ENCODE data around the gene STK36.
A peak's percentile ranks its signal among the peaks of the same experiment; 100 is the strongest.

STK36 gene

DNA sequence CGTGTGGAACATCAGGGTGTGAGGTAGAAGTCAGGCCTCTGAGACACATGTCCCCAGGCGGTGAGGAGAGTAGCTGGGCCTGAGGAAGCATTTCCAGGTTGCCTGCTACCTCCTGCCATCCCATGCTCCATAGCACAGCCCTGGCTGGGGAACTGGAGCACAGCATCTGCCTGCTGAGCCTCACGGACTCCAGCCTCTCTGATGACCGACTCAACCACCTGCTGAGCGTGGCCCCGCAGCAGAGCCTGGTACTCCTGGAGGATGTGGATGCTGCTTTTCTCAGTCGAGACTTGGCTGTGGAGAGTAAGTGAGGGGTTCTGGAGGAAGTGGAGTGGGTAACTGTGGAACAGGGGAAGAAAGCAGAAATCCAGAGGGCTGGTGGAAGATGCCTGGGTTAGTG, 9.5 kb upstream of the STK36 start:
- DNase-seq: no peak

DNA sequence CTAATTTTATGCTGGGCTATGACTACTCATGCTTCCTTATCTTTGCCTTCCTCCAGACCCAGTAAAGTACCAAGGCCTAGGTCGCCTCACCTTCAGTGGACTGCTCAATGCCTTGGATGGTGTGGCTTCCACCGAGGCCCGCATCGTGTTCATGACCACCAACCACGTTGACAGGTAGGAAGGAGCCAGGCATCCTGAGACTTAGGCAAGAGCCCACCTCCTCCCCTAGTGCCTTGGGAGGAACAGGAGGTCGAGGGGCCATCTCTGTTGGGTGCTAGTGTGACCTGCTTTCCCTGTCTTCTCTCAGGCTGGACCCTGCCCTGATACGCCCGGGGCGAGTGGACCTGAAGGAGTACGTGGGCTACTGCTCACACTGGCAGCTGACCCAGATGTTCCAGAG, 9.1 kb upstream of the STK36 start:
- no peak for DNase-seq

DNA sequence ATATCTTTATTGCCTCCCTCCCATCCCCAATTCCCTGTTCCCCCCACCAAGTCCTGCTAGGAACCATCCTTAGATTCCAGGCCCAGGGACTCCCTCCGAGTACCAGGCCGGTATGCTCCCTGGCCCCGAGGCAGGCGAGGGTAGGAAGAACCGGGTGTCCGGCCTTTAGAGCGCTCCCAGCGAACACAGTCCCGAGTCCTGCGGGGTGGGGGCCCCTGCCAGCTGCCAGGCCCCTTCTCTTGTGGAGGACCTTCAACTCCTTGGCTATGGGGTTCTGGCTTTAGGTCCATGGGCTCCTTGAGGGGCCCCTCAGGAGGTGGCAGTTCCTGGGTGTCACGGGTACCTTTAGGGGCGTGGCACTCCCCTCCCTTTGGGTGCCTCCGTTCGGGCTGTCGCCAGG, 8.0 kb upstream of the STK36 start:
- DNase-seq: no peak

DNA sequence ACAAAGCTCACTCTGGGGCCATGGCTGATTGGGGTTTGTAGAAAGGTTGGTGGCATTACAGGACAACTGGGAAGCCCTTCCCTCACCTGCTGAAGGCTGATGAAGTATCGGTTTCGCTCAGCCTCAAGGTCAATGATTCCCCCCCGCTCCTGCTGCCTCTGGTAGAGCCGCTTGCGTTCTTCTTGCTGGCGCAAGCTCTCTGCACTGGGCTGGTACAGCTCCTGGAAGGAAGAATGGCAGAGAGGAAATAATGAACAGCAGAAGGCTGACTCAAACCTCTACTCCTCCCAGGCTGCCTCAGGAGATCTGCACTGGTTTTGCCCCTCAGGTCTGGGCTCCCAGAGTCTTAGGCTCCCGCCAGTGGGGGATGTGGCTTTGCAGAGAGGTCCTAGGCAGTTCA, 7.2 kb upstream of the STK36 start:
- no peak for DNase-seq

DNA sequence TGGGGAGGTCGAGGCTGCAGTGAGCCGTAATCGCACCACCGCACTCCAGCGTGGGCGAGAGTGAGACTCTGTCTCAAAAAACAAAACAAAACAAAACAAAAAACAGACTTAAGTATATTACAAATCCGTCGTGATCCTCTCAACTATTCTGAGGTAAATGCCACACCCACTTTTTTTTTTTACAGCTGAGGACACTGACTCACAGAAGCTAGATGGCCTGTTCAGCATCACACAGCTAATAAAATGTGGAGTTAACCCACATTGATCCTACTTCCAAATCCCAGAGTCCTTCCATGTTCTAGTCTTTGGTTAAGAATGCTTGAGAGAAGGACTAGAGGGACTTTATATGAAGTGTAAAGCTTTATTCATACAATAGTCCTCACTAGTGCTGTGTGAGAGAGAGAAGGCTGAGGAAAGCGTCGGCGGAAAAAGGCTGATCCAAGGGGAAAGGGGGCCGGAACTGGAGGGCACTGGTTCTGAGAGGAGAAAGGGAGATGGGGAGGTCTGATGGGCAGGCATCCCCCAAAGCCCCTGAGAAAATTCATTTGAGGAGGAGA, 711 bp upstream of the STK36 start:
- DNase-seq: no peak

DNA sequence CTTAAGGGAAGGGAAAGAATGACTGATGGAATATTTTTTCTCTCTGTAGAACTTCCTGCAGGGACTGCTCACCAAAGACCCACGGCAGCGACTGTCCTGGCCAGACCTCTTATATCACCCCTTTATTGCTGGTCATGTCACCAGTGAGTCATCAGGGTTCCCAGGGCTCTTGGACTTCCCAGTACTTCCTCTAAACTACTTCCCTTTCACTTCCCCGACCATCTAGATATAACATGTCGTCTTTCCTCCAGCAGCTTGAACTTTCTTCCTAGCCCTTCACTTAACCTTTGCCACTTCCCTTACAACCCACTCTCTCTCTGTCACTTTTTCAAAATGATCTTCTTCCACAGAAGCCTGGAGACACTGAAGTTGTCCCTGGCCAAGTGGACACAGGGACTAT, 7.2 kb downstream of the STK36 start:
- no peak for DNase-seq

DNA sequence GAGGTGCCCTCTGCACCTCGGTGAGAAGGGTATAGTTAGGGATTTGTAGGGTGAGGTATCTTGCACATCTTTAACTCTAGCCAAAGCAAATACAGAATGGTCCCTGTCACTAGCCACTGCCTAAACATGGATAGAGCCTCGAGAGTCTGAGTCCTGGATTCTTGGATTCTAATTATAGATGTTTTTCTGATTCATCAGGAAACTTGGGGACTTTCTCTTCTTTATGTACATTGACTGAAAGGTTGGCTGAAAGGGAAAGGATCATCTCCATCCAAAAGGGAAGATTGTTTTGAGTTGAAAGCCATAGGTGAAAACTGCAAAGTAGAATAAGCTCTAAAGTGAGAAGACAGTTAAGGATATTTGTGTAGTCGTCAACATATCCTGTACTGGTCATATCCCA, 8.2 kb downstream of the STK36 start:
- DNase-seq: no peak

DNA sequence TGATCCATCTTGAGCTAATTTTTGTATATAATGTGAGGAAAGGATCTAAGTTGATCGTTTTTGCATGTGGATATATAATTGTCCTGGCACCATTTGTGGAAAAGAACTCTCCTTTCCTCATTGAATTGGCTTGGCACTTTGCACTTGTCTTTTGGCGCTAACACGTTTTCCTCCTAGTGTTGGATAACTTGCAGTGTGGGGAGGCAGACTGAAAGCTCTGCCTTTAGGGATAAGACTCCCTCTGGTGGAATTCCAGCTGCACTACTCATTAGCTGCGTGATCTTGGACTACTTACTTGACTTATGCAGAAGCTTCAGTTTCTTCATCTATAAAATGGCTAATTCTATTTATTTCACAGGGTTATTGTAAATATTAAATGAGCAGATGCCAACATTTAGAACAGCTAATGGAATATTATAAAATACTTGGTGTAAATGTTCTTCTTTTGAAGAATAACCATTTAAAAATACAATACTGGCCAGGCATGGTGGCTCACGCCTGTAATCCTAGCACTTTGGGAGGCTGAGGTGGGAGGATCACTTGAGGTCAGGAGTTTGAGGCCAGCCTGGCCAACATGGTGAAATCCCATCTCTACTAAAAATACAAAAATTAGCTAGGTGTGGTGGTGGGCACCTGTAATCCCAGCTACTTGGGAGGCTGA, 15.6 kb downstream of the STK36 start:
- DNase-seq: peak; percentile 46

DNA sequence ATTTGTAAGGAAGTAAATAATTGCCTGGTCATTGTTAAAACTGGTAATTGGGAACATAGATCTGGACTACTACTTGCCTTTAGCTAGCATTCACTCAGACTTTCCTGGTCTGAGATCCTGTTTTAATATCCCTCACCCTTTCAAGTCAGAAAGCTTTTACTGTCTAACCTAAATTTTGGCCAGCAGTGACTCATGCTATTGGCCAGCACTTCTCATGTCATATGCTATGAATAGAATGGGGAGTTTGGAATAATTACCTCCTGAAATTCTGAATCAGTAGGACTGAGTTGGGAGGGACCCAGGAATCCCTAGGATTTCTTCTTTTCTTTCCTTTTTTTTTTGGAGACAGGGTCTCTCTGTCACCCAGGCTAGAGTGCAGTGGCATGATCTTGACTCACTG, 19.3 kb downstream of the STK36 start:
- no peak for DNase-seq

DNA sequence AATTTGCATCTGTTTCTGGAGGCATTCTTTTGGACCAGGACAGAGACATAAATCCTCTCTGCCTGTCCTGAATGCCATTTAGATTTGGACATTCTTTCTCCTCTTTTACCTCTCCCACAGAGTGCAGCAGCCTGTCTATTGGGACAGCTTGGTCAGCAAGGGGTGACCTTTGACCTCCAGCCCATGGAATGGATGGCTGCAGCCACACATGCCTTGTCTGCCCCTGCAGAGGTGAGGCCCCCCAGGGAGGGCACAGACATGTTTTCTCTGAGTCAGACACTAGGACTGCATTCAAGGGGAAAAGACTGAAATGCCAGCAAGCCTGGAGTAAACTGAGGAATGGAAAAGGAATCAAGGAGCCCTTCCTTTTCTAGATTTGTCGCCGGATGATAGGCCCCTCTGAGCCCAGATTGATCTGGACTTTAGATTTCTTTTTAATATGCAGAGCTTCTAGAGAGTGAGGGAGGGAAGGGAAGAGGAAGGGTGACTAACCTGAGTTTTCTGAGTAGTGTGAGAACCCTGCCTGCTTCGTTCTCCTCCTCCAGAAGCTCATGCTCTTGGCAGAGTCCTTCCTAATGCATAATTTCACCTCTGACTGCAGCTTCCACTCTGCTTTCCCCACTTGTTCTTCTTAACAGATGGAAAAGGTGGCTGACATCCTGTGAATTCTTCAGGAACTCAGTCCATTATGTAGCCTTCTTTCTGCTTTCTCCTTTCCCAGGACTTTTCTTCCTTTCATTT, 22.7 kb downstream of the STK36 start:
- DNase-seq: no peak

DNA sequence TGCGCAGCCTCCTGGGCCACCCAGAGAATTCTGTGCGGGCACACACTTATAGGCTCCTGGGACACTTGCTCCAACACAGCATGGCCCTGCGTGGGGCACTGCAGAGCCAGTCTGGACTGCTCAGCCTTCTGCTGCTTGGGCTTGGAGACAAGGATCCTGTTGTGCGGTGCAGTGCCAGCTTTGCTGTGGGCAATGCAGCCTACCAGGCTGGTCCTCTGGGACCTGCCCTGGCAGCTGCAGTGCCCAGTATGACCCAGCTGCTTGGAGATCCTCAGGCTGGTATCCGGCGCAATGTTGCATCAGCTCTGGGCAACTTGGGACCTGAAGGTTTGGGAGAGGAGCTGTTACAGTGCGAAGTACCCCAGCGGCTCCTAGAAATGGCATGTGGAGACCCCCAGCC, 27.0 kb downstream of the STK36 start:
- no peak for DNase-seq

DNA sequence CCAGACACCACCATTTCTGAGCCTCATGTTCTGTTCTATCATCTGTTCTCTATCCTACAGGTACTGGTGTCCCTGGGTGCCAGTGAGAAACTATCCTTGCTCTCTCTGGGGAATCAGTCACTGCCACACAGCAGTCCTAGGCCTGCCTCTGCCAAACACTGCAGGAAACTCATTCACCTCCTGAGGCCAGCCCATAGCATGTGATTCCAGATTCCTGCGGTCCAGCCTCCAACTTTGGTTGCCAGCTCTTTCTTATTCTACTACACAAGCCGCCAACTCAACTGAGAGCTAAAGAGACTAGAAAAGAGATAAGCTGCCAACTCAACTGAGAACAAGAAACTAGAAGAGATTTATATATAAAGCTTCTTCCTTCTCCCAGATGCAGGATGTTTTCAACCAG, 29.9 kb downstream of the STK36 start:
- DNase-seq: no peak

DNA sequence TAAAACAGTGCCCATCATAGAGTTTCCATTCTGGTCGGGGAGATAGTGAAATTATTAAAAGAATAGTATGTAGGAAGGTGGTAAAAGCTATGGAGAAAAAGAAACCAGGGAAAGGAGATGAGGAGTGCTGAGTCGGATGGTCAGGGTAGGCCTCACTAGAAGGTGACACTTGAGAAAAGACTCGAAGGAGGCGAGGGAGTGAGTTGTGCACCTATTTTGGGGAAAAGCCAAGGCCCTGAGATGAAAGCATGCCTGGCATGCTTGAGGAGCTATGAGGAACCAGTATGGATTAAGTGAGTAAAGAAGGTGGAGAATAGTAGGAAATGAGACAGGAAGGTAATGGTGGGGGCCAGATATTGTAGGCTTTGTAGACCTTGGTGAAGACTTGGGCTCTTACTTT, 31.5 kb downstream of the STK36 start:
- no peak for DNase-seq

DNA sequence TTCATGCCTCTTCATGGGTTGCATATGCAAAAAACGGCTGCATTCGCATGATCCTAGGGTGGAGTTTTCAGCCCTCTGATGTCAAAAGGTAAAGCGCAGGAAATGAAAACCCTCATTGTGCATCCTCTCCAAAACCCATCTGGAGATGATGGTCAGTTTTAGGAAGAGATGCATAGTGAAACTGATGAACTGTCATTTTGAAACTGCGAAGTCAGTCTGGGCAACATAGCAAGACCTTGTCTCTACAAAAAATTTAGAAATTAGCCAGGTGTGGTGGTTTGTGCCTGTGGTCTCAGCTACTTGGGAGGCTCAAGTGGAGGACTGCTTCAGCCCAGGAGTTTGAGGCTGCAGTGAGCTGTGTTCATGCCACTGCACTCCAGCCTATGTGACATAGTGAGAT, 36.2 kb downstream of the STK36 start:
- no peak for DNase-seq

DNA sequence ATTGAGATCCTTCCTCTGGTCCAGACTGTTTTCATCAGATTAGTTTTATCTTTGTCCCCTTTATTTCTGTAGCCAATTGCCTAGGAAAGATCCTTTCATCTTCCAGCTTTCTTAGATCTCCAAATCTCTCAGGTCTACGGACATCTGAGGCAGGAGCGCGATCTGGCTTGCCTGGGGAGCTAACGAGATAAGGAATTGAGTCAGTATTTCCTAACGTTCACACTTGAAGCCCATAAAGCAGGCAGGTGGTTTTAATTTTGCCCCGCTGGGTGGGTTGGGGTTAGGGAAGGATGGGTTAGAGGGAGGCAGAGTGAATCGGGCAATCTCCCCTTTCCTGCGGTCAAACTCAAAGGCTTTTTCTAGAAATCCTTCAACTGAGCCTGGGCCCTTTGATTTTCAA, 38.0 kb downstream of the STK36 start:
- DNase-seq: no peak

DNA sequence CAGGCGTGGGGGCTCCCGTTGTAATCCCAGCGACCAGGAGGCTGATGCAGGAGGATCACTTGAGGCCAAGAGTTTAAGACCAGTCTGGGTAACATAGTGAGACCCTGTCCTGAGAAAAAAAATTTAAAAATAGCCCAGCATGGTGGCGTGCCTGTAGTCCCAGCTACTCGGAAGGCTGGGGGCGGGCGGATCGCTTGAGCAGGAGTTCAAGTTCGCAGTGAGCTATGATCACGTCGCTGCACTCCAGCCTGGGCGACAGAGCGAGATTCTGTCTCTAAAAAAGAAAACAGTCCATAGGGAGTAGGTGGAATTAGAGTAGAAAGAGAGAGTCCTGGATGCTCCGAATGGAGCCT, 38.4 kb downstream of the STK36 start:
- no peak for DNase-seq

DNA sequence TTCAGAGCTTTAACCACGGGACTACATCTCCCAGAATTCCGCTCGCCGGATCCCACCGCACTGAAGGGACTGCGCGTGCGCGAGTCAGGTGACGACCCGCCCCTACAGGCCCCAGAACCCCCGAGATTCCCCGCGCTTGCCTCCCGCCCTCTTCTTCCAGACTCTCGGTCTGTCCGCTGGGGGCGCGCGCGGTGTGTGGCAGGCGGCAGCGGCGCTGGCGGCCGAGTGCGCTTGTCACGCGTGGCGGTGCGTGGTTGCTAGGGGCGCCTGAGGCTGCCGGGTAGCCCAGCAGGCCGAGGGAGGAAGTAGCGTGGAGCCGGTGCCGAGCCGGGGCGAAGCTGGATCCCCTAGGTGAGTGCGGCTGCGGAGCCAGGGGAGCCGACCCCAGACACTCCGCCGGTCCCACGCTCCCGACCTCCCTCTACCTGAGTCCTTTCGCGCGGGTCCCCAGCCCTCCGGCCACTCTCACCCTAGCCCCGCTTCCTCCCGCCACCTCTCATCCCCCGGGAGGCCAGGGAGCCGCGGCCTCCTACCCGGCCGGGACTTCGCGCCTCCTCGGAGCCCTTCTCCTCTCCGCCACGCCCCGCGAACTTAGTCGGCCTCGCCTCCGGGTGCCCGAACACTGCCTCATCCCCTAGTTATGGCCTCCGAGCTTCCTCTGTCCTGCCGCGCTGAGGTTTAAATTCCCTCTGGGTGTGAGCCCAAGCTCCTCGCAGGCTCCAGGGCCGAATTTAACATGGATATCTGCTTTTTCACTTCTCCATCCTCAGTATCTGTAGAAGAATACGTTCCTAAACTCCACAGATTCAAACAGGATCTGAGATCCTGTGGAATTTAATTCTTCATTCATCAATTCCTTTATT, 39.0 kb downstream of the STK36 start, which contains the start of gene TTLL4:
TSS of gene TTLL4 (plus strand) at position 149 of the 863 bp plus-strand sequence. CDS start 26,842 bp downstream, outside the sequence.
- DNase-seq: peak; percentile 89

DNA sequence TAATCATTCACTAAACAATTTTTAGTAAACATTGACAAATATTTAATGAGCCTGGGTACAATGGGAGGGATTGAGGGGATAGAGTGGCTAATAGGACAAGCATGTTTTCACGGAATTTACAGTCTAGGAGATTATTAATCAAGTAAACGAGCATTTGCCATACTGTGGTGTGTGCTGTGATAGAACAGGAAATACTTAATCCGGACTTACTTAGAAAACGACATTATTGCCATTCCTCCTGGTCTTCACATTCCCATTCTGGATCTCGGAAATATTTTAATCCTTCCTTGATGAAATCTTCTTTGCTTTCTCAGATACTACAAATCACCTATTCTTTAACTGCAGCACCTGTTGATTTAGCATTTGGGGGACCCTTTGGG, 39.7 kb downstream of the STK36 start:
- no peak for DNase-seq

DNA sequence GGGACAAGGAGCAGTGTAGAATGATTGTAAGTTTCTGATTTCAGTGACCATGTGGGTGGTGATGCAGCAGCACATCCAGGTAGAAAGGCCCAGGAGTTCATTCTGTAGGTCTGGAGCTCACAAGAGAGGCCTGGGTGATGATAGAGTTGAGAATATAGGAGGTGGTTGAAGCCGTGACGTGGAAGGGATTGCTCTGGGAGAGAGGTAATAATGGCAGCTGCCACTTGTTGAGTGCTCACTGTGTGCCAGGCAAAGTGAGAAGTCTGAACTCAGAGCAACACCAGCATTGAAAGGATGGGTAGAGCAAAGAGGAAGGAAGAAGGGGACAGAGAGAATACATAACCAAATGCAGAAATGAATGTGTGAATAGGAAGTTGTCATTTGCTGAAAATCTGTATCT, 42.0 kb downstream of the STK36 start:
- DNase-seq: no peak

DNA sequence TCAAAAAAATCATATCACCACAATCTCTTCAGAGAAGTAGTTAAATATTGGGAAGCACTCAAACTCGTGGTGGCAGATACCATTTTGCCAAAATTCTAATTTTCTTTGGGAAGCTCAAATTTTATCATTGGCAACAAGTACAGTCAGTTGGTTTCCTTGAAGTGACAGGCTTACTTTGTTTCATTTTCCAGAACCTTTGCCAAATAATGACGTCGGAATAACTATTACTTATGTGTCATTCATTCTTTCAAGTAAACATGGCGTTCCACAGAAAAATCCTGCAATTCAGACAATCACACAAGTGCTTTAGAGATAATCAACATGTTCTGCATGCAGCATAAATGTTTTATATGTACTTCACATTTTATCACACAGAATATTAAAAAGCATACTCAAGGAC, 44.2 kb downstream of the STK36 start:
- no peak for DNase-seq

DNA sequence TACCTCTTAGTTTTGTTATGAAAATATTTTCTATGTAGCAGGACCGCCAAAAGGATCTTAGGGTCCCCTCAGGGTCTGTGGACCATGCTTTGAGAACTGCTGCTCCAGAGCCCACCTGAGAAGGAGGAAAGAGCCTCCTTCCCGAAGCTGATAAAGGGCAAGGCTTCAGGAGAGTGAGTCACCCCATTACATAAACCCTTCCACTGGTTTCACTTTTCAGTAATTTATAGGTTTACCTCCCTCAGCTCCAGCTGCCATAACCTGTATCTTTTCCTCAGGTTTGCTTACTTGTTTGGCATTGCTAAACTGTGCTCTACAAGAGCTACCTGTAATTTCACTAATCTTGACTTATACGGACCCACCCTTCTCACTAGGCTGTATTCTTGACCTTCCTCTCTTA, 45.4 kb downstream of the STK36 start:
- DNase-seq: no peak

DNA sequence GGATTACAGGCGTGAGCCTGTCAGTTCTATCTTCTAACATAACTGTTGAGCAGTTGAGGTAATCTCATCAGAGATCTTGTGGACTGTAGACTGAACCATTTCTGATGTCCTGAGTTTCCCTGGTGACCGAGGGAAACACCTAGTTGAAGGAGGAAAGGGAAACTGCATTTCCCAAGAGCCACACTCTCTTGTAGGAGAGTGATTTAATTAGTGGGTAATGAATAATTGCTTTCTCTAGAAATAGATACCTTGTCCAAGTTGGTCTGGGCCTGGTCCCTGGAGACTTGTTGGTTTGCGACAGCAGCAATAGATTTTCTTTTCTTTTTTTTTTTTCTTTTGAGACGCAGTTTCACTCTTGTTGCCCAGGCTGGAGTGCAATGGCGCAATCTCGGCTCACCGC, 46.2 kb downstream of the STK36 start:
- DNase-seq: no peak

DNA sequence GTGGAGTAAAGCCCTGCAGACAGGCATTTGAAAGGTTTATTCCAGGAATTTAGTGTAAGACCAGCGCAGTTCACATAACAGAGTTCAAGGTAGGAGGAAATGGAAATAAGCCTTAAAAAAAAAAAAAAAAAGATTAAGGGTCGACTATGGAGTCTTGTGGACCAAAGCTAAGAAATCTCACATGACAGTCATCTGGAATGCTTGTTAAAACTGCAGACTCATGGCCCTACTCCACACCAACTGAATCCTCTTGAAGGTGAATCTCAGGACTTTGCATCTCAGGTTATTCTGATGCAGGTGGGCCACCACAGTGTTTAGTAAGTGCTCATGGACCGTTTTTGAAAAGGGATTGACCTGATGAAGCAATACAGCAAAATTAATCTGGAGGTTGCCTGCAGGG, 47.6 kb downstream of the STK36 start:
- no peak for DNase-seq

Measured in DMS 273 treated with DMSO at 0.1 percent for 48 hours (cell line).